ENCODE data around the gene CLCN7.

CLCN7 gene

GRCh38 chr16:1499756-1500464 lies 25.1 kb upstream of the CLCN7 start:
- Histone ChIP-seq H3K27me3 (replicated peaks) (no peaks in the 10 kb centered on the region), H3K36me3 (replicated peaks) (peaks cover 37% of the 10 kb centered on the region), H3K27ac (no peak overlapping the region), H3K4me3 (ENCODE audit: low read depth, low read length) (no peak overlapping the region)
- no peak for DNase-seq
- no peak for TF ChIP-seq CTCF (IDR thresholded peaks at IDR 0.05; ENCODE audit: low read depth, low read length, missing control alignments)
- in situ Hi-C loops (cut with HindIII; ENCODE audit: low pct_ligation_motif_present, low sequenced_read_pairs), result no loop called here

- H3K27ac ChIP-seq, result no peak overlapping the region
- DNase-seq, result no peak
- no peak overlapping the region for H3K4me3 ChIP-seq (ENCODE audit: low read depth, low read length)
- H3K27me3 ChIP-seq (replicated peaks), result no peaks in the 10 kb centered on the region
- in situ Hi-C loops (cut with HindIII; ENCODE audit: low pct_ligation_motif_present, low sequenced_read_pairs), result no loop called here
- H3K36me3 ChIP-seq (replicated peaks), result peaks cover 40% of the 10 kb centered on the region
- TF ChIP-seq CTCF (IDR thresholded peaks at IDR 0.05; ENCODE audit: low read depth, low read length, missing control alignments), result no peak
Measured at GRCh38 chr16:1498899-1499676, 24.3 kb upstream of the CLCN7 start.

- DNase-seq, result no peak
- H3K4me3 ChIP-seq (ENCODE audit: low read depth, low read length), result no peak overlapping the region
- H3K27ac ChIP-seq, result no peak overlapping the region
- no peaks in the 10 kb centered on the region for H3K27me3 ChIP-seq (replicated peaks)
- in situ Hi-C loops (cut with HindIII; ENCODE audit: low pct_ligation_motif_present, low sequenced_read_pairs), result no loop called here
- no peak for TF ChIP-seq CTCF (IDR thresholded peaks at IDR 0.05; ENCODE audit: low read depth, low read length, missing control alignments)
- H3K36me3 ChIP-seq (replicated peaks), result peaks cover 29% of the 10 kb centered on the region
Measured at GRCh38 chr16:1497014-1497598, 22.3 kb upstream of the CLCN7 start.

- no peak for TF ChIP-seq CTCF (IDR thresholded peaks at IDR 0.05; ENCODE audit: low read depth, low read length, missing control alignments)
Measured at GRCh38 chr16:1496464-1496863, 21.6 kb upstream of the CLCN7 start.

GRCh38 chr16:1495889-1496262 lies 21.0 kb upstream of the CLCN7 start:
- in situ Hi-C loops (cut with HindIII; ENCODE audit: low pct_ligation_motif_present, low sequenced_read_pairs), result no loop called here
- Histone ChIP-seq H3K27ac (no peak overlapping the region), H3K27me3 (replicated peaks) (no peaks in the 10 kb centered on the region), H3K4me3 (ENCODE audit: low read depth, low read length) (no peak overlapping the region), H3K36me3 (replicated peaks) (peaks cover 17% of the 10 kb centered on the region)
- DNase-seq, result no peak
- TF ChIP-seq CTCF (IDR thresholded peaks at IDR 0.05; ENCODE audit: low read depth, low read length, missing control alignments), result no peak

More at GRCh38 chr16:1496464-1496863, 21.6 kb upstream of the CLCN7 start:
- H3K36me3 ChIP-seq (replicated peaks), result peaks cover 23% of the 10 kb centered on the region
- H3K4me3 ChIP-seq (ENCODE audit: low read depth, low read length), result no peak overlapping the region
- no peak for DNase-seq
- in situ Hi-C loops (cut with HindIII; ENCODE audit: low pct_ligation_motif_present, low sequenced_read_pairs), result no loop called here
- H3K27ac ChIP-seq, result no peak overlapping the region
- H3K27me3 ChIP-seq (replicated peaks), result no peaks in the 10 kb centered on the region
